Measurements from ENCODE around the gene ZNF641.

ZNF641 gene

GRCh38 chr12:48316491-48316890 lies 34.2 kb downstream of the ZNF641 start:
- H3K4me3 ChIP-seq (ENCODE audit: low read length, poor library complexity, severe bottlenecking), result no peak overlapping the region
- no peaks in the 10 kb centered on the region for H3K4me1 ChIP-seq (ENCODE audit: insufficient read depth, low read length, poor library complexity, severe bottlenecking)
- H3K9me2 ChIP-seq (replicated peaks; ENCODE audit: low read depth, low read length), result no peaks in the 10 kb centered on the region
- H3K9me3 ChIP-seq (ENCODE audit: insufficient read depth, low read depth, low read length), result no peaks in the 10 kb centered on the region
- no peaks in the 10 kb centered on the region for H4K20me1 ChIP-seq (ENCODE audit: insufficient read depth, low read length, poor library complexity, severe bottlenecking)
- H3K4me2 ChIP-seq (ENCODE audit: low read depth, low read length, poor library complexity, severe bottlenecking), result no peak overlapping the region
- TF ChIP-seq CTCF (conservative IDR thresholded peaks at IDR 0.05; ENCODE audit: low read length) (no peak), EZH2phosphoT487 (IDR thresholded peaks at IDR 0.05; ENCODE audit: borderline replicate concordance) (no peak)
- H3K27me3 ChIP-seq (ENCODE audit: insufficient read depth, low read length, poor library complexity, severe bottlenecking), result no peaks in the 10 kb centered on the region
- H3K36me3 ChIP-seq (ENCODE audit: insufficient read depth, low read length), result no peaks in the 10 kb centered on the region
- H3K79me2 ChIP-seq (ENCODE audit: insufficient read depth, low read length), result no peaks in the 10 kb centered on the region
- H2AFZ ChIP-seq (ENCODE audit: low read length), result no peak overlapping the region
- H3K9ac ChIP-seq (ENCODE audit: low read depth, low read length, poor library complexity, severe bottlenecking), result no peak overlapping the region
- H3F3A ChIP-seq (ENCODE audit: low read depth), result no peaks in the 10 kb centered on the region

- no peak overlapping the region for H3K4me3 ChIP-seq (ENCODE audit: low read length, poor library complexity, severe bottlenecking)
- no peak for TF ChIP-seq CTCF (conservative IDR thresholded peaks at IDR 0.05; ENCODE audit: low read length)
- no peak for TF ChIP-seq EZH2phosphoT487 (IDR thresholded peaks at IDR 0.05; ENCODE audit: borderline replicate concordance)
- no peaks in the 10 kb centered on the region for H4K20me1 ChIP-seq (ENCODE audit: insufficient read depth, low read length, poor library complexity, severe bottlenecking)
- H2AFZ ChIP-seq (ENCODE audit: low read length), result no peak overlapping the region
- H3K27me3 ChIP-seq (ENCODE audit: insufficient read depth, low read length, poor library complexity, severe bottlenecking), result no peaks in the 10 kb centered on the region
- H3K9me2 ChIP-seq (replicated peaks; ENCODE audit: low read depth, low read length), result no peaks in the 10 kb centered on the region
- no peak overlapping the region for H3K4me2 ChIP-seq (ENCODE audit: low read depth, low read length, poor library complexity, severe bottlenecking)
- H3K4me1 ChIP-seq (ENCODE audit: insufficient read depth, low read length, poor library complexity, severe bottlenecking), result no peaks in the 10 kb centered on the region
- H3K79me2 ChIP-seq (ENCODE audit: insufficient read depth, low read length), result no peaks in the 10 kb centered on the region
- H3K9me3 ChIP-seq (ENCODE audit: insufficient read depth, low read depth, low read length), result no peaks in the 10 kb centered on the region
- no peaks in the 10 kb centered on the region for H3F3A ChIP-seq (ENCODE audit: low read depth)
- no peaks in the 10 kb centered on the region for H3K36me3 ChIP-seq (ENCODE audit: insufficient read depth, low read length)
- no peak overlapping the region for H3K9ac ChIP-seq (ENCODE audit: low read depth, low read length, poor library complexity, severe bottlenecking)
These were observed 39.4 kb downstream of the ZNF641 start for GRCh38 chr12:48311313-48311712.

GRCh38 chr12:48307269-48307668 lies 43.5 kb downstream of the ZNF641 start:
- Histone ChIP-seq H2AFZ (ENCODE audit: low read length) (no peak overlapping the region), H3K4me3 (ENCODE audit: low read length, poor library complexity, severe bottlenecking) (no peak overlapping the region)

More at GRCh38 chr12:48307269-48307668, 43.5 kb downstream of the ZNF641 start:
- H3K4me2 ChIP-seq (ENCODE audit: low read depth, low read length, poor library complexity, severe bottlenecking), result no peak overlapping the region
- no peaks in the 10 kb centered on the region for H3K9me2 ChIP-seq (replicated peaks; ENCODE audit: low read depth, low read length)
- H3K79me2 ChIP-seq (ENCODE audit: insufficient read depth, low read length), result no peaks in the 10 kb centered on the region
- H3K36me3 ChIP-seq (ENCODE audit: insufficient read depth, low read length), result no peaks in the 10 kb centered on the region
- no peaks in the 10 kb centered on the region for H3F3A ChIP-seq (ENCODE audit: low read depth)
- TF ChIP-seq EZH2phosphoT487 (IDR thresholded peaks at IDR 0.05; ENCODE audit: borderline replicate concordance) (no peak), CTCF (conservative IDR thresholded peaks at IDR 0.05; ENCODE audit: low read length) (no peak)
- no peak overlapping the region for H3K9ac ChIP-seq (ENCODE audit: low read depth, low read length, poor library complexity, severe bottlenecking)
- H3K4me1 ChIP-seq (ENCODE audit: insufficient read depth, low read length, poor library complexity, severe bottlenecking), result no peaks in the 10 kb centered on the region
- no peaks in the 10 kb centered on the region for H4K20me1 ChIP-seq (ENCODE audit: insufficient read depth, low read length, poor library complexity, severe bottlenecking)
- no peaks in the 10 kb centered on the region for H3K27me3 ChIP-seq (ENCODE audit: insufficient read depth, low read length, poor library complexity, severe bottlenecking)
- no peaks in the 10 kb centered on the region for H3K9me3 ChIP-seq (ENCODE audit: insufficient read depth, low read depth, low read length)
